Occipital lobe (tissue), 2 donors: ENCODE results near the gene RAD9A. TPM values are rescaled to one million over a fixed set of nuclear protein-coding genes. Genes with fewer than 3 reads are reported as not detected.
"Not testable (repeated sequence)": the region's sequence is repeated elsewhere in the genome, so short reads cannot be mapped to it uniquely, and the experiment has no call there.

Source experiments
- DNase-seq: peaks from one replicate; lab custom pipeline; 2025; lab: John Stamatoyannopoulos, UW
- total RNA-seq: library from RNA; depleted of rRNA; stranded (reverse); fragments of >200 nt; gene quantifications from one replicate; pipeline ENCODE4 v1.2.3, GENCODE V29; 2014

The RAD9A gene
- total RNA-seq, 1 donor from 2014 or later: 14.0 TPM

GRCh38 chr11:67422891-67423290 lies 31.1 kb downstream of the RAD9A start:
- DNase-seq: no peak

- DNase-seq: no peak
Measured at GRCh38 chr11:67423466-67423865, 31.7 kb downstream of the RAD9A start.

- no peak for DNase-seq
Measured at GRCh38 chr11:67423891-67424613, 32.3 kb downstream of the RAD9A start.

GRCh38 chr11:67427364-67427859 lies 35.6 kb downstream of the RAD9A start:
- not testable (repeated sequence) for DNase-seq

- DNase-seq: peak; percentile 94
Measured at GRCh38 chr11:67428052-67429001, 36.5 kb downstream of the RAD9A start, which contains the start of gene RPS6KB2. Gene RPS6KB2, plus strand, starts transcription at chr11:67428494. Its CDS starts 52 bp downstream, at chr11:67428546.

- no peak for DNase-seq
Measured at GRCh38 chr11:67429038-67429668, 37.4 kb downstream of the RAD9A start.

GRCh38 chr11:67429722-67430121 lies 37.9 kb downstream of the RAD9A start:
- no peak for DNase-seq

- DNase-seq: no peak
Measured at GRCh38 chr11:67431346-67432249, 39.8 kb downstream of the RAD9A start.

GRCh38 chr11:67432655-67433349 lies 41.0 kb downstream of the RAD9A start:
- no peak for DNase-seq

- no peak for DNase-seq
Measured at GRCh38 chr11:67433536-67434394, 42.0 kb downstream of the RAD9A start.

- no peak for DNase-seq
Measured at GRCh38 chr11:67434395-67434881, 42.7 kb downstream of the RAD9A start.

GRCh38 chr11:67435031-67435726 lies 43.4 kb downstream of the RAD9A start:
- DNase-seq: no peak

- no peak for DNase-seq
Measured at GRCh38 chr11:67435727-67436458, 44.1 kb downstream of the RAD9A start.

GRCh38 chr11:67436459-67437081 lies 44.8 kb downstream of the RAD9A start:
- DNase-seq: no peak

- no peak for DNase-seq
Measured at GRCh38 chr11:67437082-67437808, 45.5 kb downstream of the RAD9A start, which contains the start of gene PTPRCAP. Gene PTPRCAP, minus strand, starts transcription at chr11:67437682. Its CDS starts 63 bp downstream, at chr11:67437619.

- DNase-seq: no peak
Measured at GRCh38 chr11:67437809-67438157, 46.0 kb downstream of the RAD9A start.
